NOMO-1 treated with dmso at 0.1 percent for 144 hours (cell line): ENCODE results near the gene ATF5.
A peak's percentile ranks its signal among the peaks of the same experiment; 100 is the strongest.
"Not testable (repeated sequence)": the region's sequence is repeated elsewhere in the genome, so short reads cannot be mapped to it uniquely, and the experiment has no call there.

Source experiments
- DNase-seq: peaks from one replicate; lab custom pipeline; 2025; ENCODE audit not compliant: unreplicated experiment; lab: John Stamatoyannopoulos, UW

The ATF5 gene

DNA sequence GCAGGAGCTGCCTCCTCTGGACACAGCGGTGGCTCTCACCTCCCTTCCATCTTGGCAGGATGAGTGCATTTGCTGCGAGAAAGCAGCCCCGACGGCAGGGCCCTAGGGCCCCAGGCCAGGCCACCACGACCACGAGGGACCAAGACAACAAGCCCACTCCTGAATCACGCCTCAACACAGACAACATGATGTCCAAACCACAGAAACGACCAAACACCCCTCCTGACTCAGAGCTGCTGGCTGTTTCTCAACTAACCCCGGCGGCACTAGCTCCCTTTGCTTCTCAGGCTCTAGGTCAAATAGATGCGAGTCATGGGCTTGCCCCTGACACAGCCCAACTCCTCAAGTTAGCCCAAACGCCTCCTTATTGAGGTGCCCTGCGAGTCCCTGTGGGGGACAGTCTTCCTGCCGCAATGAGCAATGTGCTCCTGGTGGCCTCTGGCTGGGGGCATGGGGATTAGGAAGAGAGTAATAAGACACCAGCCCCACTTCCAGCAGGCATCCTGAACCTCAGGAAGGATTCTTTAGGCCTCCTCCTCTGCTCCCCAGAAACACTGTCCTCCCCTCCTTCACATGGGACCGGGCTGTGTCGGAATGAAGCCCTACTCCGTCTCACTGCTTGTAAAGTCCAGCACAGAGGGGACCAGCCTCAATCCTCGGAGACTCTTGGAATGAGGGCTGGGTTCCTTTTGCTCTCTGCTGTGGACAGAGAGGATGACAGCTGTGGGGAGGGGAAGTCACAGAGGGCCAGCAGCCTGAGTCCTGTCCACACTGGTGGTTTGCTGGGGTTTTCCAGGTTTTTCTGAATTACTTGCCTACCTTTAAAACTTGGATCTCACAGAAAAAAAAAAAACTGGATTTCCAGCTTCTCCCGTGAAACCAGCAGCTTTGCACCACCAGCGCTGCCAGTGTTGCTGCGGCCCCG lies 6.9 kb upstream of the ATF5 start:
- DNase-seq: no peak

DNA sequence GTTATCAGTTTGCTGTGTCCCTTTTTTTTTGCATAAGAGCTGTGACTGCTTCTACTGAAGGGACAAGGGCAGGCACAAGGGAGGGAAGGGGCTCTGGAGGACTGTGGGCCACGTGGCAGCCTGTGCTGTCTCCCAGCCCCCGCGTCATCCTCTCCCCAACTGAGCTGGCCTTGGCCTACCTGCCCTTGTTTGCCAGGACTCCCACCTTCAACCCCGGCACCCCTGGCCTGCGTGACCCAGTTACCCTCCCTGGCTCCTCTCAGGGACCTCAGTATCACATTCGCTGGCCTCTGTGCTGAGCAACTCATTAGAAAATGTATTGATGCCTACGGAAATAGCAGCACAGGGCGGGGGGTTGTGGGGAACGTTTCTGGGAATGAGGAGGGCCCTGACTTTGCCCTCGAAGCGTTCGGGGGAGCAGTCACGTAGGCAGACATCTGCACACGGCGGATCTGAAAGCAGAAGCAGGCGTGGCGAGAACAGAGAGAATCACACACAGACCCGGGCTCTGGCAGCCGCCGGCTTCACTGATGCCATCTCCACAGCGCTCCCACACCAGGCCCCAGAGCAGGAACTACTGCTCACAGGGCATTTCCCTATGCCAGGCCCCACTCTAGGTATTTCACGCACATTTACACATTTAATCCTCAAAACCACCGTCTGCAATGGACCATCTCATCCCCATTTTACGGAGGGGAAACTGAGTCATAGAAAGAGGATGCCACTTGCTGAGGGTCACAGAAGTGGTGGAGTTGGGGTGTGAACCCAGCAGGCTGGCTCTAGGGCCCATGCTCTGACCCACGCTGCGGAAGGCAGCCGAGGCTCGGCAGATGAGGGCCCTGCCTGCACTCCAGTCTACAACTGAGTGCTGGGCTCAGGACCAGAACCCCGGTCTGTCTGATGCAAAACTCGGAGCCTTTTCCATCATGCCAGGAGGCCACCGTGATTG lies 5.7 kb upstream of the ATF5 start:
- DNase-seq: no peak

DNA sequence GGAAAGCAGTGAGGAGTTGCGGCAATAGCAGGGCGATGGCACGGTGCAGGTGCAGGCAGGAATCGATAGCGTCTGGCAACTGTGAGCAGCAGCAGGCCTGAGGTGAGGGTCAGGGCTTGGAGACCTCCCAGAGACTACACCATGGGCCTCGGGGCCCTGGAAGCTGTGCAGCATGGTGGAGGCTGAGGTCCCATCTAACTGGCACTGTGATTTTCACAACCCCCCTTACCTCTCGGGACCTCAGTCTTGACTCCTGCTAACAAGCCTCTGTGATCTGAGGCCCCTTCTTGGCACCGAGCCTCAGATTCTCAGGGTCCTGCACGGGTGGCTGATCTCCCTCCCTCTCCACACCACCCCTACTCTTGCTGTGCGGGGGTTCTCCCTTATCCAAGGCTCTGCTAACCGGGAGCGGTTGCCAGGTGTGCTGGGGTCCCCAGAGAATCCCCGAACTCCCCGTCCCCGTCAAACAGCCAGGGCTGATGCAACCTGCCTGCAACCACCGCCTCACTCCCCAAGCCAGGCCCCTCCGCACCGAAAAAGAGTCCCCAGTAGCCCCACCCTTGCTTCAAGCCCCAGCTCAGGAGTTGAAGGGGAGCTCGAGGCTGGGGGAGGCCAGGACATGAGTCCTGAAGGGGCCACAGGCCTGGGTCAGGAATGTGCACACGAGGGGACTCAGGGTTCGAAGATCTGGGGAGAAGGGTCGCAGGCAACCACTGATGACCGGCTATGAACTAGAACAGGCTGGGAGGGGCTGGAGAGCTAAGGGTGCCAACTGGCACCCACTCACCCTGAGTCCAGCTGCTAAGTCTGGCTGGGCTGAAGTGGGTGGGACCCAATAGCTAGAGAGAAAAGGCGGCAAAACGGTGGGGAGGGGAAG lies 4.8 kb upstream of the ATF5 start:
- DNase-seq: no peak

DNA sequence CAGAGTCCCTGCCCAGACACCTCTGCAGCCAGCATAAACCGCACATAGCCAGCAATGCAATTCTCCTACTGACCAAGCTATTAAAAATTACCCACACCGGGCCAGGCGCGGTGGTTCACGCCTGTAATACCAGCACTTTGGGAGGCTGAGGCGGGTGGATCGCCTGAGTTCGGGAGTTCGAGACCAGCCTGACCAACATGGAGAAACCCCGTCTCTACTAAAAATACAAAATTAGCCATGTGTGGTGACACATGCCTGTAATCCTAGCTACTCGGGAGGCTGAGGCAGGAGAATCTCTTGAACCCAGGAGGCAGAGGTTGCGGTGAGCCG lies 4.2 kb upstream of the ATF5 start:
- not testable (repeated sequence) for DNase-seq

DNA sequence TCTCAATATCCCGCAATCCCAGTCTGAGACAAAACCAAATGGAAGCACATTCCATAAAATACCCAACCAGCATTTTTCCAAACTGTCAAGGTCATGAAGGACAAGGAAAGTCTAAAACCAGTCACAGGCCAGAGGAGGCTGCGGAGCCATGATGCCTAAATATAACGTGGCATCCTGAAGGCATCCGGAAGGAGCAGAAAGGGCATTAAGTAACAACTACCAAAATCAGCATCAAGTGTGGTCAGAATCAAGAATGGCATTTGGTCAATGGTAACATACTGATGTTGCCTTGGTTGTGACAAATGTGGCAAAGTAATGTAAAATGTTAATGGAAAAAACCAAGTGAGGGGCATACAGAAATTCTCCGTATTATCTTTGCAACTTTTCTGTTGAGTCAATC lies 3.5 kb upstream of the ATF5 start:
- DNase-seq: no peak

DNA sequence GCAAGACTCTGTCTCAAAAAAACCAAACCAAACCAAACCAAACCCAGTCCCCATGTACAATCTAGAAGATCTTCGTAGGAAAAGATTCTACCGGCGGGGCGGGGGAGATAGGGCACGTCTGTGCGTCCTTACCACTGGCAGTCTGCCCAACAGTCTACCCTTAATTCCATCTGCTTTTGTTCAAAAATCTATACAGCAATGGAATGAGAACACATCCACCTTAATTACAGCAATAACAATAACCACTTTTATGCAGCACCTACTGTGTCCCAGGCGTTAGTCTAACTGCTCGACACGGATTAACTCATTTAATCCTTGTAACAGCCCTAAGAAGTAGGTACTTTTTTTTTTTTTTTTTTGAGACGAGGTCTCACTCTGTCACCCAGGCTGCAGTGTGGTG lies 2.5 kb upstream of the ATF5 start:
- no peak for DNase-seq

DNA sequence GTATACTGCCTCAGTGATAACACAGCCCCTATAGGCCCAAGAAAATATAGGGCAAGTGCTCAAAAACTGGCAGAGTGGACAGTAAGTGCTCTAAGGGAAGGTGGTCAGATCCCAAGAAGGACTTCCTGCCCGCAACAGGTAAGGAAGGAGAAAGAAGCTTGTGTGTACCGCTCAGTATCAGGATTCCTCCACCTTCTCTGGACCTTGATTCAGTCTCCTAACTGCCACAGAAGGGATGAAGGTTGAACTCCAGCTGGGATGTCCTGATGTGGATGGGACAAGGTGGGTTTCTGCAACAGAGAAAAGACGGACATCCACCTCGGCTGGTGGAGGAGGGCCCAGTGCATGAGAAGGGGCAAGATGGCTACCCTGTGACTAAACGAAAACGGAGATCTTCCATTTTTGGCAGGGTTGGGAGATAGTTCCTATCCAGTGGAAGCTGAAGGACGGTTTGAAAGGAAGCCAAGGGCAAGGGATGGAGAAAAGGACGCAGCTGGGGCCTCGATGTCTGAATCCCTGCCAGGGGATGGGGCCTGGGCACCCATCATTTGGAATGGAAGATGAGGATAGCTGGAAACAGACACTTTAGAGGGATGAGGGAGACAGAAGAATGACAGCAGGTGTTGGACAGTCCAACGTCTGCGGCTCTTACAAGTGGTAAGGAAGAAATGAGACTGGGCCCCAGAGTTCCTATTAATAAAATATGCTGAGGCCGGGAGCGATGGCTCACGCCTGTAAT lies 1.3 kb upstream of the ATF5 start:
- DNase-seq: no peak

DNA sequence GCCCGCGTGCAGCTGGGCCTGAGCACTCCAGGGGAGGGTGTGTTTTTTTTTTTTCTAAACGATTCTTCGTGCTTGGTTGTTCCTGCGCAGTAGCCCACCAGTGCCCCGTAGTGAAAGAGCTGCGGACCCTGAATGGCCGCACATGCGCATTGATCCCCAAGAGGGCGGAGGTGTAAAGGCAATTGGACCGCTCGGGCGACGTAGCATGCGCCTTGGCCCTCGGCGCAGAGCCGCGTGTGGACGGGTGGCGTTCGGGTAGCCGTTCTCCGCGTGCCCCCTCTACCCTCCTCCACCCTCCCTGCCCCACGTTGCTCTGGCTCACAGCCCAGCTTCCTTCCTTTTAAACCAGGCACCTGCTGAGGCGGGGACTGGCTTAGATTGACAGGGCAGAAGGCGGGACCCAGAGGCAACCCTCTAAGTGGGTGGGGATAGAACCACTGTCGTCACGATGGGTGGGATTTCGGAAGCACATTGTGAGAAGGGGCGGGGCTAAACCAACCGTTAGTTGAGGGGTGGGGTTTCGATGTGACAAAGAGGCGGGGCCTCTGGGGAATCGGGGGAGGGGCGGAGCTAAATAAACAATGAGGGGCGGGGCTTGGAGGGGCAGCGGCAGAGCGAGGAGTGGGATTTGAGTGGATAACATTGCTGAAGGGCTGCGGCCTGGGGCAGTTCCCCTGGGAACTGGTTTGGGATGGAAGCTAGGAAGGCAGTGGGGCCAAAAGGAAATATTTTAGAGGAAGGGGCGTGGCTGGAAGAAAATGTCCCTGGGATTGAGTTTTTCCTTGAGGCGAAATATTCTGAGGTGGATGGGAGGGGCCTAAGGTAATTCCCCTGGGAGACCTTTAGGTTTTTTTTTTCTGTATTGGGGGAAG lies 842 bp downstream of the ATF5 start:
- peak; percentile 85 for DNase-seq

DNA sequence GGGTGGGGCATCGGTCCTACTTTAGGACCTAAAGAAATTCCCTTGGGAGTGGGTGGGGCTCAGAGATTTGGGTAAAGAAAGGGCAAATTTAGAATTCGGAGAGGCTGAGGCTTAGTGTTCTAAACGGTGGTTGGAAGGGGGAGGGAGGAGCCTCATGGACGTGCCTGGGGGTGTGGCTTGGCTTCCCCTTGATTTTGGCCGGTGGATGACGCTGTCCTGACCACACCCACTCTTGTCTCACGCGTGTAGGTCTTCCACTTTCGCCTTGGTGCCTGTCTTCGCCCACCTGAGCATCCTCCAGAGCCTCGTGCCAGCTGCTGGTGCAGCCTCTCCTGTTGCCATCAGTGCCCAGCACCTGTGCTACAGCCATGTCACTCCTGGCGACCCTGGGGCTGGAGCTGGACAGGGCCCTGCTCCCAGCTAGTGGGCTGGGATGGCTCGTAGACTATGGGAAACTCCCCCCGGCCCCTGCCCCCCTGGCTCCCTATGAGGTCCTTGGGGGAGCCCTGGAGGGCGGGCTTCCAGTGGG lies 1.5 kb downstream of the ATF5 start:
- no peak for DNase-seq

DNA sequence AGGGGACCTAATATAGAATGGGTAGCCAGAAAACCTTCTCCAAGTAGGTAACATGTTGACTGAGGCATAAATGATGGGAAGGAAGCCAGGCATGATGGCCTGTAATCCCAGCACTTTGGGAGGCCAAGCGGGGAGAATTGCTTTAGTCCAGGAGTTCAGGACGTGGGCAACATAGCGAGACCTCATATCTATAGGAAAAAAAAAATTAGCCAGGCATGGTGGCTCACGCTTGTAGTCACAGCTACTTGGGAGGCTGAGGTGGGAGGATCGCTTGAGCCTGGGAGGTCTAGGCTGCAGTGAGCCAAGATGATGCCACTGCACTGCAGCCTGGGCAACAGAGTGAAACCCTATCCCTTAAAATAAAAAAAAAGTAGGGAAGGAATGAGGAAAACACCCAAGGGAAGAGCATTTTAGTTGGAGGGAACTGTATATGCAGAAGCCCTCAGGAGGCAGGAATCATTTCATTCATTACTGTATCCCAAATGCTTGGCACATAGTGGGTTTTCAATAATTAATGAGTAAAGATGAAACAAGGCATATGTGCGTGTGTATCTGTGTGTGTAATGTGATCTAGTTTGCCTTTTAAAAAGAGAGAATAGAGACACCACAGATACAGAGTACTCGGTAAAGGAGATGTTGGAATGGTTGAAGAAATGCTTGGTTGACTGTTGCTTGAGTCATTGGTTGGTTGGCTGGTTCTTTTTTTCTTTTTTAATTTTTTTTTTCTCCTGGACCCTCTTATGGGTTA lies 2.5 kb downstream of the ATF5 start:
- DNase-seq: no peak

DNA sequence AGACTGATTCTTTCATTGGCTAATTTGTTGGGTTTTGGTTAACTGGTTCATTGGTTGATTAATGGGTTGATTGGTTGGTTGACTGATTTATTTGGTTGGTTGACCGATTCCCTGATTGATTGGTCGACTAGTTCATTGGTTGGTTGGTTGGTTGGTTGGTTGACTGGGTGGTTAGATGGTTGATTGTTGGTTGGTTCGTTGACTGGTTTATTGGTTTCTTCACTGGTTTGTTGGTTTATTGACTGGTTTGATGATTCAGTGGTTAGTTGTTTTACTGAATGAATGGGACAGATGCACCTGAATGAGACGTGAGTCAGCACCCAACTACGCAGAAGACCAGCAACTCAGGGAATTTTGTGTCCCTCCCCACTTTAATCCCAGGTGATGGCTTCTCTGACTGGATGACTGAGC lies 3.0 kb downstream of the ATF5 start:
- no peak for DNase-seq

DNA sequence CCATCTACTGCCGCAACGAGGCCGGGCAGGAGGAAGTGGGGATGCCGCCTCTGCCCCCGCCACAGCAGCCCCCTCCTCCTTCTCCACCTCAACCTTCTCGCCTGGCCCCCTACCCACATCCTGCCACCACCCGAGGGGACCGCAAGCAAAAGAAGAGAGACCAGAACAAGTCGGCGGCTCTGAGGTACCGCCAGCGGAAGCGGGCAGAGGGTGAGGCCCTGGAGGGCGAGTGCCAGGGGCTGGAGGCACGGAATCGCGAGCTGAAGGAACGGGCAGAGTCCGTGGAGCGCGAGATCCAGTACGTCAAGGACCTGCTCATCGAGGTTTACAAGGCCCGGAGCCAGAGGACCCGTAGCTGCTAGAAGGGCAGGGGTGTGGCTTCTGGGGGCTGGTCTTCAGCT lies 3.7 kb downstream of the ATF5 start:
- DNase-seq: no peak

DNA sequence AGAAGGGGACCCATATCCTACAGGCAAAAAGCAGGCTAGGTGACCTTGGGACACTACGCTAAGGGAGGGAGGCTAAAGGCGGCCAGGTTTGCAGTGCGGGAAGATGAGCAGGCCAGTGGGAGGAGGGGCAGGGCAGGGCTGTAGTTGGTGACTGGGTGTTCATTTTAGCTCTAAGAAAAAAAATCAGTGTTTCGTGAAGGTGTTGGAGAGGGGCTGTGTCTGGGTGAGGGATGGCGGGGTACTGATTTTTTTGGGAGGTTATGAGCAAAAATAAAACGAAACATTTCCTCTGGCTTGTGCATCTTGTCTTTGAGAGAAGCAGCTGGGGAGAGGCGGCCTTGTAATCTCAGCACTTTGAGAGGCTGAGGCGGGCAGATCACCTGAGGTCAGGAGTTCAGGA lies 4.6 kb downstream of the ATF5 start:
- no peak for DNase-seq

DNA sequence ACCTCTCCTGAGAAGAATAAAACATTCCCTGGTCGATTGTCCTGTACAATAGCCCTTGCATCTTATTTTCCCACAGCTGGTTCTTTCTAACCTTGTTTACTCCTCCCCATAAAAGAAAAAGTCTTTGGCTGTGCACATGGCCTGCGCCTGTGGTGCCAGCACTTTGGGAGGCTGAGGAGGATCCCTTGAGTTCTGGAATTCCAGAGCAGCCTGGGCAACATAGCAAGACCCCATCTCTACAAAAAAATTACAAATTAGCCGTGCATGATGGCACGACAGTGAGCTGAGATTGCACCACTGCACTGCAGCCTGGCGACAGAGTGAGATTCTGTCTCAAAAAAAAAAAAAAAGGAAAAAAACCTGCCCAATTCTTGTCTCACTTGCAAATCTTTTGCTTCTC lies 7.5 kb downstream of the ATF5 start:
- DNase-seq: no peak

DNA sequence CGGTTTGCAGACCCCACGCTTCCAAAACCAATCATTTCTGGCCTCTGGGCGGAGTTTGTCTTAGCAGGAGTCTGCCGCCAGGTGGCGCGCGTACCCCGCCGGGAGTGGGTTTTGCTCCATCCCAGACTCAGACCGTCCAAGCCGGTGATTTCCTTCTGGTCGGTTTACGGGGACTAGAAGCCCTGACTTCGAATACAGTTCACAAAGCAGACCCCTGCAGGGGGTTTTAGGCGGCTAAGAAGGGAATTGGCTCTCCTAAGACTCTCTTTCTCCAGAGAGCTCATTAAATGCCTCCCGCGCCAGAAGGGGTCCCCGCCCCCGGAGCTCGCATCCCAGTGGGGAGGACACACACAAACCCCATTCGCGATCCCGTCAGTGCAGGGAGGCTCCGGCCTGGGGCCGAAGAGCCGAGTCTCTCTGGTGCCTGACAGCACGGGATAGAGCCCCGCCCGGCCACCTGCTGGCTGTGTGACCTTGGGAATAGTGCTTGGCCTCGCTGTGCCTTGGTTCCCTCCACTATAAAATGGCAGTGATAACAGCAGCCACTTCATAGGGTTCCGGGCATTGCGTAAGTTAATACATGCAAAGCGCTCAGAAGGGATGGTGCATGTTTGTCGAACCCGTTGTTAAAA lies 8.9 kb downstream of the ATF5 start:
- peak; percentile 41 for DNase-seq

DNA sequence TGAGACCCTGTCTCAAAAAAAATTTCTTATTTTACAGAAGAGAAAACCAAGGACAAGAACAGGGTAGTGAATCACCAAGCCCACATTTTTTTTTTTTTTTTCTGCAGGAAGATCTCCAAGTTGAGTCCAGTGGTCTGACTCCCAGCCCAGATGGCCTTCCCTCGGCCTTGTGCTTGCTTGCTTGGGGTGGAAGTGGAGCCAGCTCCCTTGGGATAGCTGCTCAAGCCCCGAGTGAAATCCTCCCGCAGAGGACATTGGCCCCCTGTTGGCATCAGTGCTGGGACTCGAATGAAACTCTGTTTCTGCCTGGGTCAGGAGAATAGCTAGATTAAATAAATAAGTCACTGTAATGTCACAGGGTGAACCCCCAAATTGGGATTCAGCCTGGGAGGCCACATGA lies 9.7 kb downstream of the ATF5 start:
- no peak for DNase-seq

DNA sequence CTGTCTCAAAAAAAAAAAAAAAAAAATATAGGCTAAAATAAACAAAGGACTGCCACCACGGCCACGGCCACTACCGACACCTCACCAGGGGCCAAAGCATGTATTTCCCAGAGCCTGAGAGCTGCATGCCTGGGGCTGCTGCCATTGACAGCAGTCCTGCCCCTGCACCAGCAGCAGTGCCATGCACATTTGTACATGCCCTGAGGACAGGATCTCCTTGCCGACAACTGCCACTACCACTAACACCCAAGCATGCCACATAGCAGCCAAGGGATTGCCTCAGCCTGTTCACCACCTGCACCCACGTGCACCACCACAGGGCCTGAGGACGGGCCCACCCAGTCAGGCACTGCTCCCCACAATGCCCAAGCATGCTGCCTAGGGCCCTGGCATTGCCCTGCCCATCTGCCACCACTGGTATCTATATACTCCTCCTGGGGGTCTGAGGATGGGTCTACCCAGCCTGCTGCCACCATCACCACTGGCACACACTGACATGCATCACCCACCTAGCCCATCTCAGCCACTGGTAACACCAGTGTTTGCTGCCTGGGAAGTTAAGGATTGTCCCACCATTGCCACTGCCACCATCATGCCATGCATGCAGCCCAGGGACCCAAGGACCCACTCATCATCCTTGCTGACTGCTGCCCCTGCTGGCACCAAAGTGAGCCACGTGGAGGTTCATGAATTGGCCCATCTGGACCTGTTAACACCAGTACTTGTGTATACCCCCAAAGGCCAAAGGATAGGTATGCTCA lies 10.9 kb downstream of the ATF5 start:
- DNase-seq: no peak

DNA sequence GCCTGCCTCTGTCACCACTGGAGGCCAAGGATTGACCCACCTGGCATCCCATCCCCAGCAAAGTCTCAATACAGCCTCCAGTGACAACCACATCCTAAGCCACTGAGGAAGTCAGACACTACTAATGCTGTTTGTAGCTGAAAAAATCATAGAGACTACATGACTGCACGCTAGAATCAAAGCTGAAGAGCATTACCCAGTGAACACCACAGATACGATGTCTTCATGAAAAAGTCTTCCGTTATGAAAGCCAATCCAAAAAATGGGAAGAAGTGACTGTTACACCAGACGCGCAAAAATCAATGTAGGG lies 11.4 kb downstream of the ATF5 start:
- DNase-seq: no peak
